Activated T-helper 9 cell treated with anti-CD3 and anti-CD28 coated beads, Interleukin-2, amount 50 U/mL, for 16 hours (primary cell): ENCODE results near the gene C17orf67.

Source experiments
- DNase-seq: peaks from one replicate; pipeline ENCODE4 v3.0.0-alpha.2; 2020; ENCODE audit warnings: low read depth

C17orf67 gene

GRCh38 chr17:56833057-56833808, 487 bp downstream of the C17orf67 start:
- peak; percentile 50 for DNase-seq

DNA sequence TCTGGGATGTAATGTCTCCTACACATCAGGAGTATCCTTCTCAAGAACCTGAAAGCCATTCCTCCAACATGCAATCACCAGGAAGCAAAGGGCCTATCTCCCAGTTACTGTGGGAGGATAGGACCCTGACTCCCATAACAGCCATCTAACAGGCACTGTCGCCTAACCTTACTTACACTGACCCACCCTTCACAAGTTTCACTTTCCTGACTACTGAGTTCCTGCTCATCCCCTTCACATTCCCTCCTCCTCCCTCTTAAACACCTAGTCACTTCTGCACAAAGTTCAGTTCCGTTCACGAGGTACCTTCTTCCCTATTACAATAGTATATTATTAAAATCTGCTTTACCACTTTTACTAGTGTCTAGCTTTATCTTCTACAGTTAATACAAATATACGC, 1.3 kb downstream of the C17orf67 start:
- no peak for DNase-seq

GRCh38 chr17:56831369-56832095, 2.2 kb downstream of the C17orf67 start:
- DNase-seq: no peak

- no peak for DNase-seq
Observed at GRCh38 chr17:56830726-56831368, 2.9 kb downstream of the C17orf67 start.

- no peak for DNase-seq
Observed at GRCh38 chr17:56826611-56827414, 6.9 kb downstream of the C17orf67 start.

- no peak for DNase-seq
Observed at GRCh38 chr17:56824503-56824902, 9.2 kb downstream of the C17orf67 start.

DNA sequence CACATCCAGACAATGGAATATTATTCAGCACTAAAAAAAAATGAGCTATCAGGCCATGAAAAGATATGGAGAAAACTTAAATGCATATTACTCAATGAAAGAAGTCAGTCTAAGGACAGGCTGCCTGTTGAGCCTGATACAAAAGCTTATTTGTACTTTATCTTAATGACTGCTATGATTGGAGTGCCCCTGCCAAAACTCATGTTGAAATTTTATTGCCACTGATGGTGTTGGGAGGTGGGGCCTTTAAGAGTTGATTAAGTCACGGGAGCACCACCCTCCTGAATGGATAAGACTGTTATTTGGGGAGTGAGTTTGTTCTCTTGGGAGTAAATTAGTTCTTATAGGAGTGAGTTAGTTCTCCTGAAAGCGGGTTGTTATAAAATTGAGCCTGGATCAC, 9.9 kb downstream of the C17orf67 start:
- DNase-seq: no peak

GRCh38 chr17:56822725-56823124, 11.0 kb downstream of the C17orf67 start:
- DNase-seq: no peak

DNA sequence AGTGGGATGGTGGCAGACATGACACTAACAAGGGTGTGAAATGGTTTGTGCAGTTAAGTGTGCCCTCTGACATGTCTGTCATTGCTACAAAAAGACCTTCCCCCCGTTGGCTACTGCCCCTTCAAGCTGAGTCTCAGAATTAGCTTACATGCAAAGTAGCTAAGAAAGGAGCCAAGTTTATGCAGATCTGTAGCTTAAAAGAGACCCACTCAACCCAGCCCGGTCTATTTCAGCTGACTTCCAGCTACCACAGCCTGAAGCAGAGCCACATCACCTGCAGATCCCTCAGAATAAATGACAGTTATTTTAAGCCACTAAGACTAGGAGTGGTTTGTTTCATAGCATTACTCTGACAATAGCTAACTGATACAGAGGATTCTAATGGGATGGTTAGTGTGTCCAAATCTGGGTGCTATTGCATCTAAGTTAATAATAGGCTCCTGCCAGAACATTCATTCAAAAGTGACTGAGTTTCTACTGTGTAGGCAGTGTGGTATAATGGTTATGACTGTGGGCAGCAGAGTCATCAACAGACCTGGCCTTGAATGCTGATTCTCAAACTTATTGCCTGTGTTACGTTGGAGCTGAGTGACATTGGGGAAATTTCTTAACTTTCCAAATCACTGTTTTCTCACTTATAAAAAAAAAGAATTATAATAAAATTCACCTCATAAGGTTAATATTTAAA, 11.7 kb downstream of the C17orf67 start:
- DNase-seq: no peak

DNA sequence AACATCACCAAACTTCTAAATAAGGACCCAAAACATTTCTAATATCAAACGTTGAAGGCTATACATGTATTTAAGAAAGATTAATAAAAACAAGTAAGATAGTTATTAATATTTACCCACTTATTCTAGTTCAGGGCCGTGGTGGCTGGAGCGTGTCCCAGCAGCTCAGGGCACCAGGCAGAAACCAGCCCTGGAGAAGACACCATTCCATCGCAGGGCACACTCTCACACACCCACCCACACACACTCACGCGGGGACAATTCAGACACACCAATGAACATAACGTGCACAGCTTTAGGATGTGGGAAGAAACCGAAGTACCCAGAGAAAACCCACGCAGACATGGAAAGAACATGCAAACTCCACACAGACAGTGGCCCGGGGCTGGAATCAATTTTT, 13.5 kb downstream of the C17orf67 start:
- no peak for DNase-seq

DNA sequence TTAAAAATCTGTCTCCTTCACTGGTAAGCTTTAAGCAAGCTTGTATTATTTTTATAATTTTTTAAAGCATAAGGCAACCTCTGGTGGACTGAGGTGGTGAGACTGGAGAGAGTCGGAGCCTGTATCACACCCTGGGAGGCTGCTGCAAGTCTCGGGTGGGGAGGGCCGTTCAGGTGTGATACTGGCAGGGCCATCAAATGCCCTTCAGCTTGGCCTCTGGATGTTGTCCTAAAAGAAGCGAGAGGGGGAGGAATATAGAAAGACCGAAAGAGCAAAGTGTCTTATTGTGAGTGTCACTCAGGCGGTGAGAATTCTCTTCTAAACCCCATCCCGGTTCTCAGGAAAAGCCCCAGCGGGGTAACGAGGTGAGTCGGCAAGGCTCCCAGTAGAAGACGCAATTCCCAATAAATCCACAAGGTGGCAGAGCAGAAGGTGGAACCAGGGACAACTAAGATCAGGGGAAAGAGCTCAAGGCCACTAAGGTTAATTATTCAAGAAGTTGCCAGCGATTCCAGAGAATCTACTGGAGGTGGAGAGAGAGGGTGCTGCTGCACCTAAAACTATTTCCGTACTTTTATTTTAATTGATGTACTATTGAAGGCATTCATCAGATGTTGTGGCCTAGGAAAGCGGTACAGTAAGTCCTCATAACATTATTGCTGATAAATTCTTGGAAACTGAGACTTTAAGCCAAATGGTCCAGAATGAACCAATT, 14.1 kb downstream of the C17orf67 start:
- peak; percentile 43 for DNase-seq

DNA sequence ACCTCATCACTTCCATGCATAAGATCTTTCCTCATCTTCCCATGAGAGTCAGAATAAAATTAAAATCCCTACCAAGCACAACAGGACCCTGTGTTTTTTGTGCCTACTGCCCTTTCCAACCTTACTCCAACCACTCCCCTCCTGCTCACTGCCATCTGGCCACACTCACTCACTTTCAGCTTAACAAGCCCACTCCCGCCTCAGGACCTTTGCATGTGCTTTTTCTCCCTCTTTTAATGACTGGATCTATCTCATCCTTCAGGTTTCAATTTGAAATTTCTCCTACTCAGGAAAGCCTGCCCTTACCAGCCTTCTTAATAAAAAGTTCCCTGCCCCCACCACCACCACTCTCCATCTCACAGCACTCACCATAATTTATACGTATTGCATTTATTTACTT, 14.7 kb downstream of the C17orf67 start:
- DNase-seq: no peak

DNA sequence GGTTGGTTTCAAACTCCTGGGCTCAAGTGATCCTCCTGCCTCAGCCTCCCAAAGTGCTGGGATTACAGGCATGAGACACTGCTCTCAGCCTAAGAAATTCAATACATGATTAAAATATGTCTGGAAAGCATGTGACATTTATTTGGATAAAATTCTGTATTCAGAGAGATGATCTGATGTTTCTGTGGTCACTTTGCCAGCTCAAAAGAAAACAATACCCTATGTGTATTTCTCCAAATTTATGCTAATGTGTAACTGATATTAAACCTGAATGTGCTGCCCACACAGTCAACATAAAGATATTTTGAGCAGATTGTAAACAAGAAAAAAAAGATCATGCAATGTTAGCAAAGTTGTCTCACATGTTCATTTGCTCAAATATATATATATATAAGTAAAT, 16.7 kb downstream of the C17orf67 start:
- no peak for DNase-seq

DNA sequence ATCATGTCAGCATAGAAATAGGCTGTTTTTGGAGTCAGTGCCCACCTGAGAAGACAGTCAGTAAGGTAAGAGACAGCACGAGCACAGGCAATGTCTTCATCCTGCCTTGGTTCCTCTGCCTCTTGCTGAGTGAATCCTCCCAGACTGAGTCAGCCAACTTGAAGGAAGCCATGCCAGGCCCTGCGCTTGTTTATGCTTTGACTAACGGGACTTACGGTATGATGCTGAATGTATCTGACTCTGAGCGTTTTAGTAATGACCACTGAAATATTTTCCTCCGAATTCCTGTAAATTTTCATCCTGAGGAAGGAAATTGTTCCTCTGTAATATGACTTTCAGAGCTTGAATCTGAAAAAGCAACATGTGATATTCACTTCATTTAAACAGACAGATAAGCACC, 18.0 kb downstream of the C17orf67 start:
- DNase-seq: no peak

GRCh38 chr17:56812901-56813388, 20.8 kb downstream of the C17orf67 start:
- DNase-seq: no peak

DNA sequence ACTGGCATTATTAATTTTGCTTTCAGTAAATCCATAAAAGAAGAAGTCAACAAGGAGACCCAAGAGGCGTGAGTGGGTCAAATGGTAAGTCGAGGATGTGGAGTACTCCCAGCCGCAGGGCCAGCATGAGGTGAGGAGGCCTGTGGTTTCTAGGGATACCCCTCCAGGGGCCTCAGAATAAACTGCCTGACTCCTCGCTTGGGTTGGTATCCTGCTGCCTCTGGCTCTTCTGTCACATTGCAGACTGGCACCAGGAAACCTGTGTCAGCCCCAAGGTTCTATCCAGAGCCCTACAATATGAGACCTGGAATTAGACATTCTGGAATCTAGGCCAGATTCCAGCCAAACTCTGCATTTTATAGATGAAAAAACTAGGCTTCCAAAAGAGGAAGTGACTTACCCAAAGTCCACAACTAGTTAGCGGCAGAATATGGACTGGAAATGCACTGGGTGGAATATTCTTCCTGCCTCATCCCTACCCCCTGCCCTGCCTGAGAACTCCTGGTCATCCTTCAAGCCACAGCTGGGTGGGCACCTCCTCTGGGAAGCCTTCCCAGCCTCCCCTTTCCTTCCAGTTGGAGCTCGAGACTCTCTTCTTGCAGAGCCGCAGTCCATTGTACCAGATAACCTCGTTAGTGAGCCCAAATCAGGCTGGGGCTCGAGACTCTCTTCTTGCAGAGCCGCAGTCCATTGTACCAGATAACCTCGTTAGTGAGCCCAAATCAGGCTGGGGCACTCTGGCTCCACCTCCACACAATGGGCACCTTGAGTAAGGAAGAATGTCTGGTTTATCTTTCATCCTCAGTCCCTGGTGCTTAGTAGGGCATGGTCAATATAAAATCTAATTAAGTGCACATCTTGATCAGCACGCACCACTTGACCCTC, 22.6 kb downstream of the C17orf67 start:
- DNase-seq: no peak

DNA sequence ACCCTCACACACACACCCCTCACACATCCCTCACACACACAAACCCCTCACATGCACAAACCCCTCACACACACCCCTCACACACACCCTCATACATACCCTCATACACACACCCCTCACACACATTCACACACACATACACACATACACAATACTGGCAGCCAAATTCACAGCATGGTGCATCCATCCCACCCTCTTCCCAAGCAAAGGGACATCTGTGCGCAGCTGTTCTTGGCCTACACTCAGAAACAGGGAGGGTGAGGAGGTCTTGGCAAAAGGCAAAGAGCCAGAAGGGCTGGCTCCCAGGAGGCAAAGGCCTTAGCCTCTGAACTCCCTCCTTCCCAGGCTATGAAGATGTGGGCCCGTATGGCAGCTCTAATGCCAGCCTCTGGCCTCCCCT, 23.4 kb downstream of the C17orf67 start:
- no peak for DNase-seq

- no peak for DNase-seq
Observed at GRCh38 chr17:56809820-56810179, 23.9 kb downstream of the C17orf67 start.

DNA sequence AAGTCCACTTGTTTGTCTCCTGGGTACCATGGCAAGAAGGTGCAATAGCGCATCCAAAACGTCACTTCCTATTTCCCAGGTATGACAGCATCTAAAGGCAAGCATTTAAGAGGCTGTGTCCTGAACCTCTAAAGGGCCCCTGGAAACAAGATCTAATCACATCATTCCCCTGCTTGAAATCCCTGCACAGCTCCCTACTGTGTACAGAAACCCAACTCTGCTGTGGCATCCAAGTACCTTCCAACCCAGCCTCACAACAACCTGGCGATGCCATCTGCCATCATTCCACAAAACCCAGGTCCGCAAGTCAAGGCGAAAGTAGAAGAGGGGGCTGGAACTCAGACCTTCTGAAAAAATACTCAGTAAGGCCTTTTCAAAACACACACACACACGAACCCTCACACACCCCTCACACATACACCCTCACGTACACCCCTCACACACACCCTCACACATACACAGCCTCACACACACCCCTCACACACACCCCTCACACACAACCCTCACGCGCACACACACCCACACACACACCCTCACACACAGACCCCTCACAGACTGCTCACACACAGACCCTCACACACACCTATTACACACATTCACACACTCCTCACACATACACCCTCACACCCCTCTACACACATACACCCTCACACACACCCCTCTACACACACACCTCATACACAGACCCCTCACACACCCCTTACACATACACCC, 24.5 kb downstream of the C17orf67 start:
- no peak for DNase-seq
